GM21717 (cell line): Measurements from ENCODE around the gene ZFPL1.

Experiments
- ATAC-seq: cut with Tn5 transposase; IDR thresholded peaks from one replicate; pipeline ENCODE4 v1.9.1; 2021; ENCODE audit warnings: mild to moderate bottlenecking, moderate library complexity; ENCODE audit not compliant: unreplicated experiment

The ZFPL1 gene

GRCh38 chr11:65126624-65127274 is 42.7 kb downstream of the ZFPL1 start:
- no peak for ATAC-seq

DNA sequence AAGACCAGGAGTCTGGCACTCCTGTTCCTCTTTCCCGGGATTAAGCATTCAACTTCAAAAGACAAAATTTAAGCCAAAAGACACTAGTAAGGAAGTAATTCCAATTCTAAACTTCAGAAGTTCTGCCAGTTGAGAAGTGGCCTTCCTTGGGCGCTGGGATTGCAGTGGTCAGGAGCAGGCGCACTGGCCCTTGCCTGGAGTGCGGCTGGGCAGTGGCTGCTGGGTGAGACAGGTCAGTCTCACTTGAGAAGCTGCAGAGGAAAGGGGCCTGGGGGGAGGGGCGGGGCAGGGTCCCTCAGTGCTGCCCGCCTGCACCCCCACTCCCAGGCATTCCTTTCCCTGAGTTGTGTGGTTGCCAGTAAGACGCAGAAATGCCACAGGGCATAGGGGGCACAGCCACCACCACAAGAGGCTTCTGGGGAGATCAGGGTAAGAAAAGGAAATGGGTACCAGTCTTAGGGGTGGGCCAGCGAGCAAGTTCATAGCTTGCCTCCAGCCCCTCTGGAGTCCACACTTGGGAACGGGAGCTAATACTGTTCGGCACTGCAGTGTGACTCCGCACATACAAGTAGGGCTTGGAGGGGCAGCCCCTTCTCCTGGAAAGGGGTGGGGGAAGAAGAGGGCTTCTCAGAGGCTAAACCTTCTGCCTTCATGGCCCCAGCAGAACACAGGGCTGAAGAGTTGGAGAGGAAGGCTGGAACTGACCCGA is 43.6 kb downstream of the ZFPL1 start:
- ATAC-seq: no peak

GRCh38 chr11:65128182-65129145 is 44.4 kb downstream of the ZFPL1 start:
- ATAC-seq: no peak

DNA sequence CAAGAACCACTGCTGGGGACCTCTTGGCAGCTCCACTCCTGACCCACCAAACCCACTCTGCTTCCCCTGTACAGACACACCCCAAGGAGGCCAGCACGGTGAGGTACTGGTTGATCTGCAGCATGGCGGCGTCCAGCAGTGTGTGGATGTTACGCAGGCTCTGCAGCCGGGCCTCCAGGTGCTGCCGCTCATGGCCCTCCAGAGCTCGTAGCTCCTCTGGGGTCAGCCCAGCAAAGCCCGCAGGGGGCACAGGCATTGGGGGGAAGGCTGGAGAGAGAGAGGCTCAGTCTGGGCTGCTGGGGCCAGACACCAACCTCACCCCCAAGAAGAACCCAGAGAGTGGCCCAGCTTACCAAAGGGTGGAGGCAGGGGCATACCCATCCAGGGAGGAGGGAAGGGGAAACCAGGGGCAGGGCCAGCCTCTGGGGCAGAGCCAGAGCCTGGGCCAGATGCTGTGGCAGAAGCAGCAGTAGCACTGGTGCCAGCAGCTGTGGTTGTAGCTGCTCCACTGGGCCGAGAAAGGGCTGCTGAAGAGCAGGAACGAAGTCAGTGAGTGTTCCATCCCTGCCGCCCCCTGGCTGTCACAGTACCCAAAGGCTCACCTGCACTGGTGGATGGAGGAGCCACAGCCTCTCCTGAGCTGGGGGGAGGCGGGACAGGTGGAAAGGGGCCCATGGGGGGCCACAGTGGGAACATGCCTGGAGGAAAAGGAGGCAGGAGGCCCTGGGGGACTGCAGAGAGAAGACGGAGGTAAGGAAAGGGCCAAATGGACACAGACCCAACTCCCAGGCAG is 45.8 kb downstream of the ZFPL1 start:
- ATAC-seq: no peak

DNA sequence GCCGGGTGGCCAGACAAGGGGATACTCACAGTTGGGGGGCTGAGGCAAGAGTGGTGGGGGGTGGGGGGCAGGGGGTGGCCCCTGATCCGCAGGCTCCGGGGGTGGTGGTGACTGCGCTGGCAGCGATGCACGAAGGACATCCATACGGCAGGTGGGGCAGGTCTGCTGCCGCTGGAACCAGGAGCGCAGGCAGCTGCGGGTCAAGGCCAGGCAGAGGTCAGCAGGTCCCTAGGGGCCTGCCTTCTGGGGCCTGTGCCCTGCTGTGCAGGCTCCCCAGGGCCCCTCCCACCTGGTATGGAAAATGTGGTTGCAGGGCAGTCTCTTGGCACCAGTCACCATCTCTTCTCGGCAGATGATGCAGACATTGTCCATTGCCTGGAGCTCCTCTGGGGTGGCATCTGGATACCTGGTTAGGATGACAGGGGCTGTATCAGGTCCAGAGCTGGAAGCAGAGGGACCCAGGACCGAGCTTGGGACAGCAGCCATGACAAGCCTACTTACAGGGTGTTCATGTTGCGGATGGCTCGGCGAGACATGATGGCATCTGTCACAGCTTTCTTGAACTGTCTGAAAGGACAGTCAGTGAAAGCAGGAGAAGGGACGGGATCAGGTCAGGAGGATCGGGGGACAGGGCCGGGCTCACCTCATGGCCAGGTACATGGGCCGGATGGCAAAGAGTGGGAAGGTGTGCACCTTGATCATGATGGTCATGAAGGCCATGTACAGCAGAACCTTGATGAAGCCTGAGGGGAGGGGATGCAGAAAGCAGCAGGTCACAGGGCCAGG is 46.8 kb downstream of the ZFPL1 start:
- ATAC-seq: no peak

- no peak for ATAC-seq
Observed at GRCh38 chr11:65131417-65131776, 47.4 kb downstream of the ZFPL1 start.

GRCh38 chr11:65131895-65132237 is 47.8 kb downstream of the ZFPL1 start:
- ATAC-seq: no peak

- ATAC-seq: no peak
Observed at GRCh38 chr11:65132238-65132987, 48.4 kb downstream of the ZFPL1 start.

GRCh38 chr11:65132988-65133700 is 49.1 kb downstream of the ZFPL1 start:
- ATAC-seq: no peak

- no peak for ATAC-seq
Observed at GRCh38 chr11:65133724-65134123, 49.7 kb downstream of the ZFPL1 start.

DNA sequence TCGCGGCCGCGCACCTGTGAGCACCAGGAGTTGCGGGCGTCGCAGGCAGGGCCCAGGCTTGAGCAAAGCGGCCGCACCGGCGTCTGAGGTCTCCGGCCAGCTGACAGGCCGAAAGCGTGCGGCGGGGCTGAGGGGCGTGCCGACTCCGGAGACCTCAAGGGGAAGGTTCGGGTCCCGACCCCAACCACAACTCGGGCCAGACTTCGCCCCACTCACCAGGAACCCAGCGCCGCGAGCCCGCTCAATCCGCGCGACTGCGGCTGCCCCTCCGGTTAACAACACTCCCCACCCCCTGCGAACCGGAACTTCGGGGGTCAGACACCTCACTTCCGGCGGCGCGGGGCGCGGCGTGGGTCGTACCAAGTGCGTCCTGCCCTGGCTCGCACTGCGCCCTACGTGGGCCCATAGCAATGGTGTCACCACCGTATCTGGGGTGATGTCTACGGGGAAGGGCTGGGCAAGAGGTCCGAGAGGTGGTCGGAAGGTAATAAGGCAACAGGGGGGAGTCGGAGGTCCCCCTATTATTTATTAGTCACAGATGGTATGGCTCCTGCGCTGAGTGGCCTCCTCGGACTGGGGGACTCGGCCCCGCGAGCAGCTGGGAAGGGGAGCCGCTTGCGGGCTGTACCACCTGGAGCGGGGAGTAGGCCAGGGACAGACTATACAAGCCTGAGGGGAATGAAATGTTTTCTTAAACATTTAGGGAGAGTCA is 50.4 kb downstream of the ZFPL1 start, which contains the start of gene SYVN1:
SYVN1 (minus strand) TSS at position 280 of the 712 bp plus-strand sequence. CDS start 918 bp downstream, outside the sequence.
- ATAC-seq: peak; percentile 52

GRCh38 chr11:65134952-65135632 is 51.1 kb downstream of the ZFPL1 start:
- peak; percentile 54 for ATAC-seq

GRCh38 chr11:65135633-65136145 is 51.7 kb downstream of the ZFPL1 start:
- no peak for ATAC-seq

GRCh38 chr11:65136515-65137096 is 52.6 kb downstream of the ZFPL1 start:
- ATAC-seq: no peak
